Natural killer cell (primary cell): ENCODE results near the gene BIRC2. TPM values are rescaled to one million over a fixed set of nuclear protein-coding genes. Genes with fewer than 3 reads are reported as not detected.

Source experiments
- ATAC-seq, 3 donors: fragments of 150-1000 bp in 2 of 3; fragments of 200-7000 bp in 1 of 3; cut with Tn5 transposase; 1 replicate in 1 of 3; 2 replicates in 2 of 3; pipeline ENCODE4 v1.10.0; 2021; ENCODE audit warnings: mild to moderate bottlenecking in 2 of 3, moderate library complexity in 2 of 3
- DNase-seq, 2 donors: peaks; one replicate each; pipeline versions ENCODE4 v3.0.0 to v3.0.0-alpha.2; 2013 to 2021; ENCODE audit warnings: mixed read lengths in 1 of 2
- H3K27ac ChIP-seq: one replicate; pipeline ENCODE4 v1.5.1; 2013; ENCODE audit warnings: mild to moderate bottlenecking, low read length
- H3K27me3 ChIP-seq: one replicate; pipeline ENCODE4 v1.6.1; 2013; ENCODE audit warnings: low read length; ENCODE audit not compliant: control insufficient read depth, insufficient read depth
- H3K36me3 ChIP-seq: one replicate; pipeline ENCODE4 v1.6.1; 2013; ENCODE audit warnings: low read length; ENCODE audit not compliant: control insufficient read depth, insufficient read depth
- H3K4me1 ChIP-seq: one replicate; pipeline ENCODE4 v1.6.1; 2013; ENCODE audit warnings: low read length; ENCODE audit not compliant: control insufficient read depth, insufficient read depth
- H3K4me3 ChIP-seq: one replicate; pipeline ENCODE4 v1.5.1; 2013; ENCODE audit warnings: low read length
- H3K9me3 ChIP-seq: one replicate; pipeline ENCODE4 v1.6.1; 2013; ENCODE audit warnings: low read length; ENCODE audit not compliant: control insufficient read depth, insufficient read depth
- H3K27ac Mint-ChIP-seq, 2 donors: one replicate each; pipeline ENCODE4 v1.8.0; 2022; ENCODE audit warnings: mild to moderate bottlenecking in 2 of 2, mixed read lengths in 2 of 2, moderate library complexity in 1 of 2
- H3K27me3 Mint-ChIP-seq, 2 donors: one replicate each; pipeline ENCODE4 v1.8.0; 2022; ENCODE audit warnings: low read depth in 2 of 2, mixed read lengths in 2 of 2
- H3K36me3 Mint-ChIP-seq: one replicate; pipeline ENCODE4 v1.8.0; 2022; ENCODE audit warnings: mixed read lengths
- H3K4me1 Mint-ChIP-seq, 2 donors: one replicate each; pipeline ENCODE4 v1.8.0; 2022; ENCODE audit warnings: mixed read lengths in 2 of 2
- H3K4me3 Mint-ChIP-seq: one replicate; pipeline ENCODE4 v1.8.0; 2022; ENCODE audit warnings: mild to moderate bottlenecking, moderate library complexity, mixed read lengths
- H3K9me3 Mint-ChIP-seq, 2 donors: one replicate each; pipeline ENCODE4 v1.8.0; 2022; ENCODE audit warnings: mixed read lengths in 2 of 2
- CTCF ChIP-seq: fragments of 200-600 bp; IDR thresholded peaks from one replicate; pipeline ENCODE4 v1.8.0; 2022; ENCODE audit warnings: antibody characterized with exemption
- WGBS: methylation state at CpG from one replicate; pipeline ENCODE4 v1.1.7; 2013; ENCODE audit warnings: missing lambda C conversion rate; ENCODE audit not compliant: insufficient coverage; 5-methylcytosine and 5-hydroxymethylcytosine counted together
- intact Hi-C: fragments of 100-400 bp; cut with micrococcal nuclease; formaldehyde crosslinking; loops from one replicate; pipeline ENCODE4 v1.14.2; 2022
- total RNA-seq, 4 donors: library from RNA; stranded (reverse); fragments of 120-200 nt in 1 of 4; gene quantifications; one replicate each; pipeline versions ENCODE4 v1.2.3 to v1.2.4, GENCODE V29; 2013 to 2022

BIRC2 gene
- total RNA-seq, 3 donors from 2014 or later (not counting 1 experiment from before 2014, with no cell fraction given): 92.2 to 146 (median 111) TPM

DNA sequence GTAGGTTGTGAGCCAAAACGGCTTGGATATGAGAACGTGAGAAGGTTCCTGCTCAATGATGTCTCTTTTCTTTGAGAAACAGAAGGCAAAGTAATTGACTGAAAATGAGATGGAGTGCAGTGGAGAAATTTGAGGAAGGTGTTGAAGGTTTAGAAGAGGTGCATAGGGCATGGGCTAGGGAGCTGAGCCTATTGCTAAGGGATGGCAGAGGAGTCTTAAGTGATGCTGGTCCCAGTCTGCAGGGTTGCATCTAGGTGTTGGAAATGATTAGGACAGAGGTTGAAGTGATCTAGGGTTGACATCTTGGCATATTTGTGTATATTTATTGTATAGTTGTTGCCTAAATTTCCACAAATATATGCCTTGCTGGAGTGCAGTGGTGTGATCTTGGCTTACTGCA lies 27.5 kb upstream of the BIRC2 start:
- TF ChIP-seq CTCF: no peak
- Mint-ChIP-seq H3K4me3 (peak overlapping the region; percentile 42), H3K27me3 (no peaks in the 10 kb centered on the region), H3K36me3 (no peaks in the 10 kb centered on the region), H3K9me3 (no peaks in the 10 kb centered on the region), H3K27ac (peak overlapping the region; percentile 96 to 97), H3K4me1 (peaks cover 48 to 59% of the 10 kb centered on the region in 2 donors)
- peaks cover 41% of the 10 kb centered on the region for H3K4me1 ChIP-seq
- WGBS: 48% methylated on average over 2 of the region's 2 CpGs
- ATAC-seq (no peak), DNase-seq (peak in 1 of 2 donors; percentile 31)
- H3K27me3 ChIP-seq: no peaks in the 10 kb centered on the region
- H3K4me3 ChIP-seq: peak overlapping the region; percentile 76
- H3K36me3 ChIP-seq: peaks cover 3% of the 10 kb centered on the region
- no peaks in the 10 kb centered on the region for H3K9me3 ChIP-seq
- peak overlapping the region; percentile 72 for H3K27ac ChIP-seq
- intact Hi-C loops: no loop called here

- DNase-seq (peak in 1 of 2 donors; percentile 33), ATAC-seq (no peak)
- Histone ChIP-seq H3K9me3 (no peaks in the 10 kb centered on the region), H3K4me3 (peak overlapping the region; percentile 76), H3K27ac (peak overlapping the region; percentile 22), H3K4me1 (peaks cover 41% of the 10 kb centered on the region), H3K27me3 (no peaks in the 10 kb centered on the region), H3K36me3 (peaks cover 3% of the 10 kb centered on the region)
- intact Hi-C loops: no loop called here
- Mint-ChIP-seq H3K27me3 (no peaks in the 10 kb centered on the region), H3K4me3 (peak overlapping the region; percentile 38), H3K4me1 (peaks cover 48 to 59% of the 10 kb centered on the region in 2 donors), H3K27ac (peak overlapping the region; percentile 96 to 97), H3K36me3 (no peaks in the 10 kb centered on the region), H3K9me3 (no peaks in the 10 kb centered on the region)
- no peak for TF ChIP-seq CTCF
Observed at GRCh38 chr11:102320188-102320587, 26.8 kb upstream of the BIRC2 start.

- Mint-ChIP-seq H3K9me3 (no peaks in the 10 kb centered on the region), H3K4me1 (peaks cover 48 to 59% of the 10 kb centered on the region in 2 donors), H3K27ac (peak overlapping the region; percentile 96 to 97), H3K27me3 (no peaks in the 10 kb centered on the region), H3K4me3 (peak overlapping the region; percentile 68), H3K36me3 (no peaks in the 10 kb centered on the region)
- H3K27me3 ChIP-seq: no peaks in the 10 kb centered on the region
- DNase-seq (peak in 1 of 2 donors; percentile 36), ATAC-seq (no peak)
- H3K9me3 ChIP-seq: no peaks in the 10 kb centered on the region
- peak overlapping the region; percentile 76 for H3K4me3 ChIP-seq
- intact Hi-C loops: no loop called here
- H3K4me1 ChIP-seq: peaks cover 41% of the 10 kb centered on the region
- peak overlapping the region; percentile 22 for H3K27ac ChIP-seq
- peaks cover 3% of the 10 kb centered on the region for H3K36me3 ChIP-seq
- TF ChIP-seq CTCF: no peak
Observed at GRCh38 chr11:102320679-102321078, 26.3 kb upstream of the BIRC2 start.

GRCh38 chr11:102322560-102322959 lies 24.5 kb upstream of the BIRC2 start:
- Histone ChIP-seq H3K27me3 (no peaks in the 10 kb centered on the region), H3K9me3 (no peaks in the 10 kb centered on the region), H3K4me1 (peaks cover 35% of the 10 kb centered on the region), H3K4me3 (no peak overlapping the region), H3K36me3 (peaks cover 18% of the 10 kb centered on the region), H3K27ac (peak overlapping the region; percentile 42)
- H3K36me3 Mint-ChIP-seq: no peaks in the 10 kb centered on the region
- H3K9me3 Mint-ChIP-seq: no peaks in the 10 kb centered on the region
- peak in 1 of 2 donors; percentile 70 for DNase-seq
- 0% methylated on average over 1 of the region's 2 CpGs for WGBS
- TF ChIP-seq CTCF: no peak
- intact Hi-C loops: no loop called here
- H3K27ac Mint-ChIP-seq: peak overlapping the region; percentile 80 to 84
- H3K4me1 Mint-ChIP-seq: peaks cover 33 to 44% of the 10 kb centered on the region in 2 donors
- no peaks in the 10 kb centered on the region for H3K27me3 Mint-ChIP-seq
- peak overlapping the region; percentile 53 for H3K4me3 Mint-ChIP-seq
- peak in 1 of 3 donors; percentile 49 for ATAC-seq
